Activated CD4-positive, alpha-beta memory T cell treated with anti-CD3 and anti-CD28 coated beads, Interleukin-2, amount 10 ng/mL, durations not matched to agents 7 days and 5 days (primary cell): ENCODE results near the gene C10orf71. TPM values are rescaled to one million over a fixed set of nuclear protein-coding genes. Genes with fewer than 3 reads are reported as not detected.

Source experiments
- CTCF ChIA-PET: fragments of 350-600 bp; sonication (Branson Sonifier 250); formaldehyde crosslinking; loops from one replicate; lab custom pipeline; 2021; ENCODE audit warnings: antibody characterized with exemption, inconsistent platforms; lab: Charles Lee
- POLR2A ChIA-PET: fragments of 350-600 bp; sonication (Branson Sonifier 250); formaldehyde crosslinking; loops from one replicate; lab custom pipeline; 2021; ENCODE audit warnings: antibody characterized with exemption; lab: Charles Lee
- DNase-seq: peaks from one replicate; pipeline ENCODE4 v3.0.0-alpha.2; 2020
- H3K27ac Mint-ChIP-seq: one replicate; pipeline ENCODE4 v1.8.0; 2021; ENCODE audit warnings: mild to moderate bottlenecking, mixed read lengths
- H3K27me3 Mint-ChIP-seq: one replicate; pipeline ENCODE4 v1.8.0; 2021; ENCODE audit warnings: mixed read lengths
- H3K36me3 Mint-ChIP-seq: one replicate; pipeline ENCODE4 v1.8.0; 2021; ENCODE audit warnings: low read depth, mixed read lengths
- H3K4me1 Mint-ChIP-seq: one replicate; pipeline ENCODE4 v1.8.0; 2021; ENCODE audit warnings: mixed read lengths
- H3K4me3 Mint-ChIP-seq: one replicate; pipeline ENCODE4 v1.8.0; 2021; ENCODE audit warnings: mild to moderate bottlenecking, mixed read lengths
- H3K9me3 Mint-ChIP-seq: one replicate; pipeline ENCODE4 v1.8.0; 2021; ENCODE audit warnings: mixed read lengths
- total RNA-seq, 2 experiments: library from RNA; stranded (reverse); gene quantifications; one replicate each; pipeline ENCODE4 v1.2.3, GENCODE V29; 2021

The C10orf71 gene
- total RNA-seq, 2 experiments from 2014 or later = not detected

GRCh38 chr10:49369216-49370162 lies 70.5 kb downstream of the C10orf71 start:
- H3K4me3 Mint-ChIP-seq = no peak overlapping the region
- H3K36me3 Mint-ChIP-seq = no peaks in the 10 kb centered on the region
- CTCF ChIA-PET = no interaction called here
- no peaks in the 10 kb centered on the region for H3K9me3 Mint-ChIP-seq
- H3K27ac Mint-ChIP-seq = no peak overlapping the region
- no peaks in the 10 kb centered on the region for H3K4me1 Mint-ChIP-seq
- POLR2A ChIA-PET = no interaction called here
- DNase-seq = no peak
- peaks cover 3% of the 10 kb centered on the region for H3K27me3 Mint-ChIP-seq

- H3K36me3 Mint-ChIP-seq = no peaks in the 10 kb centered on the region
- no peaks in the 10 kb centered on the region for H3K9me3 Mint-ChIP-seq
- no peak overlapping the region for H3K4me3 Mint-ChIP-seq
- no peak for DNase-seq
- ChIA-PET CTCF (no interaction called here), POLR2A (no interaction called here)
- peaks cover 8% of the 10 kb centered on the region for H3K27me3 Mint-ChIP-seq
- no peaks in the 10 kb centered on the region for H3K4me1 Mint-ChIP-seq
- H3K27ac Mint-ChIP-seq = no peak overlapping the region
Measured at GRCh38 chr10:49370326-49371100, 71.5 kb downstream of the C10orf71 start.

DNA sequence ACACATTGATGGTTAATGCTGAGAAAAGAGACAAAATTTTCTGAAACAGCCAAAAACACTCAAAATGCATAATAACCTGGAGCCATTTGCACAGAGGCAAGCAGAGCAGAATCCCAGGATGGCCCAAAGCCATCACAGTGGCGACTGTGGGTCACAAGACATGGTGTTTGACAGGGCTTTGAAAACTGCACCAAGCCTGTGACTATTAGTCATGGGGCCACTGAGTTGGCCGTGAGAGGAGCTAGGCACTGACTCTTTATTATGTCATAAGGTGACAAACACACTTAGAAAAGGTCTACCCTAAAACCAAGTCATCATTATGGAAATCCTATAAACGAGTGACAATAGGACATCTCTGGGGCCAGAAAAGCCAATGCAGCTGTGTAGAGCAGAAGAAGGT lies 73.0 kb downstream of the C10orf71 start:
- CTCF ChIA-PET = no interaction called here
- H3K9me3 Mint-ChIP-seq = no peaks in the 10 kb centered on the region
- no peak overlapping the region for H3K27ac Mint-ChIP-seq
- no peaks in the 10 kb centered on the region for H3K36me3 Mint-ChIP-seq
- no peak overlapping the region for H3K4me3 Mint-ChIP-seq
- H3K4me1 Mint-ChIP-seq = no peaks in the 10 kb centered on the region
- no peak for DNase-seq
- H3K27me3 Mint-ChIP-seq = peaks cover 12% of the 10 kb centered on the region
- POLR2A ChIA-PET = no interaction called here

GRCh38 chr10:49373361-49373760 lies 74.4 kb downstream of the C10orf71 start:
- no peak overlapping the region for H3K4me3 Mint-ChIP-seq
- ChIA-PET CTCF (no interaction called here), POLR2A (no interaction called here)
- H3K9me3 Mint-ChIP-seq = no peaks in the 10 kb centered on the region
- peaks cover 11% of the 10 kb centered on the region for H3K27me3 Mint-ChIP-seq
- no peaks in the 10 kb centered on the region for H3K36me3 Mint-ChIP-seq
- no peak overlapping the region for H3K27ac Mint-ChIP-seq
- DNase-seq = no peak
- no peaks in the 10 kb centered on the region for H3K4me1 Mint-ChIP-seq

- Mint-ChIP-seq H3K27ac (no peak overlapping the region), H3K36me3 (no peaks in the 10 kb centered on the region), H3K27me3 (peaks cover 9% of the 10 kb centered on the region), H3K4me1 (no peaks in the 10 kb centered on the region), H3K9me3 (no peaks in the 10 kb centered on the region), H3K4me3 (no peak overlapping the region)
- DNase-seq = no peak
- CTCF ChIA-PET = no interaction called here
- POLR2A ChIA-PET = no interaction called here
Measured at GRCh38 chr10:49374740-49375139, 75.8 kb downstream of the C10orf71 start.

DNA sequence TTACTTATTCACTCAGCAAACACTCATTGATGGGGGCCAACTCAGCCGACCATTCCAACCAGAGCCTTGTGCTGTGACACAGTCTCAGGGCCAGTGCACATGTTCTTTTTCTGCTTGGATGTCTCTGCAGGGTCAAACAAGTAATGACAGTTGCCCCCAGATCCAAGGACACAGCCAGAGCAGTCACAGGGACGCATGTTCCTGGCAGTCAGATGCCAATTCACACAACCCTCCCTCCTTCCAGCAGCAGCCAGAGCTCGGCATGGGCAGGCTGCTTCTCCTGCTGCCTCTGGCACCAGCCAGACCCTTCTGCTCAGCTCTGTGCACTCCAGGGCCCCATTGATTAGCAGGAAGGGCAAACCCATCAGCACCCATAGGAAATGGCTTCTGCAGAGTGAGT lies 76.6 kb downstream of the C10orf71 start:
- H3K4me3 Mint-ChIP-seq = no peak overlapping the region
- no peaks in the 10 kb centered on the region for H3K36me3 Mint-ChIP-seq
- H3K9me3 Mint-ChIP-seq = no peaks in the 10 kb centered on the region
- POLR2A ChIA-PET = no interaction called here
- no peaks in the 10 kb centered on the region for H3K4me1 Mint-ChIP-seq
- H3K27me3 Mint-ChIP-seq = peaks cover 9% of the 10 kb centered on the region
- DNase-seq = no peak
- H3K27ac Mint-ChIP-seq = no peak overlapping the region
- CTCF ChIA-PET = no interaction called here

Other genes with a start within 250 kb of the C10orf71 start
- gene VSTM4, start 183.6 kb upstream of the C10orf71 start, total RNA-seq = under 1 TPM; 0.10 TPM
- under 1 TPM; 0.15 to 0.33 TPM for gene FAM170B, start 165.1 kb upstream of the C10orf71 start, total RNA-seq
- 100 to 1,000 TPM in 1 of 2 experiments, 10 to 100 TPM in 1; 98.2 to 100 TPM for gene TMEM273, start 110.8 kb upstream of the C10orf71 start, total RNA-seq
- gene DRGX, start 96.9 kb downstream of the C10orf71 start, total RNA-seq = not detected
- gene ERCC6, start 240.0 kb downstream of the C10orf71 start, total RNA-seq = 10 to 100 TPM; 24.9 to 29.2 TPM